Immature natural killer cell (primary cell): ENCODE results near the gene BLMH. TPM values are rescaled to one million over a fixed set of nuclear protein-coding genes. Genes with fewer than 3 reads are reported as not detected.

Experiments used
- DNase-seq, 3 donors: peaks; one replicate each; pipeline ENCODE4 v3.0.0; 2022; ENCODE audit warnings: mixed read lengths in 1 of 3
- H3K27ac Mint-ChIP-seq, 6 donors: one replicate each; pipeline ENCODE4 v1.8.0; 2020; ENCODE audit warnings: mixed read lengths in 6 of 6, mild to moderate bottlenecking in 5 of 6, inconsistent platforms in 4 of 6, moderate library complexity in 3 of 6
- H3K27me3 Mint-ChIP-seq, 3 donors: one replicate each; pipeline ENCODE4 v1.8.0; 2020 to 2021; ENCODE audit warnings: low read depth in 3 of 3, mild to moderate bottlenecking in 3 of 3, mixed read lengths in 3 of 3, moderate library complexity in 3 of 3, inconsistent platforms in 1 of 3
- H3K36me3 Mint-ChIP-seq, 3 donors: one replicate each; pipeline ENCODE4 v1.8.0; 2020; ENCODE audit warnings: mixed read lengths in 3 of 3, inconsistent platforms in 2 of 3, mild to moderate bottlenecking in 2 of 3
- H3K4me1 Mint-ChIP-seq, 2 donors: one replicate each; pipeline ENCODE4 v1.8.0; 2020; ENCODE audit warnings: inconsistent platforms in 2 of 2, mild to moderate bottlenecking in 2 of 2, mixed read lengths in 2 of 2, moderate library complexity in 1 of 2
- H3K4me3 Mint-ChIP-seq, 5 donors: one replicate each; pipeline ENCODE4 v1.8.0; 2020; ENCODE audit warnings: mild to moderate bottlenecking in 5 of 5, mixed read lengths in 5 of 5, inconsistent platforms in 3 of 5, moderate library complexity in 3 of 5
- H3K9me3 Mint-ChIP-seq, 6 donors: one replicate each; pipeline ENCODE4 v1.8.0; 2020; ENCODE audit warnings: mild to moderate bottlenecking in 6 of 6, mixed read lengths in 6 of 6, inconsistent platforms in 4 of 6, moderate library complexity in 3 of 6
- polyA plus RNA-seq, 3 donors: library from polyadenylated mRNA; unstranded; fragments of 300-500 nt; fragmentation: Illumina TruSeq; gene quantifications; one replicate each; pipeline ENCODE4 v1.2.3, GENCODE V29; 2021

BLMH gene
- polyA plus RNA-seq, 3 donors from 2014 or later: 17.2 to 31.3 (median 27.5) TPM

DNA sequence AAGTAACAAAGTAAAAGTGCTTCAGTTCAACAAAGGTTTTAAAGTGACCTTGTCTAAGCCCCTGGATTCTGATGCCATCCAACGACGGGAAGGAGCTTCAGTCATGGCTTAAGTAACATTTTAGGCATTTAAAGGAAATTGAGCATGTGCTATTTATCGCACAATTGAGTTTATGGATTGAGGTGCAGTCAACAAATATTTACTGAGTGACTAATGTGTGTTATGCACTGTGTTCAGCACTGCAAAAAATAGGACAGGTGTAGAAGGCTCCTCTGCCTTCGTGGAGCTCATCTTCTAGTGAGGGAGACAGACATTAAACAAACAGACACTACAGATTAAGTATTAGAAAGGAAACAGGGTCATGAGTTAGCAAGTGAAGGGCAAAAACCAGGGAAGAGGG lies 29.6 kb upstream of the BLMH start:
- no peak for DNase-seq

GRCh38 chr17:30318155-30318554 lies 26.4 kb upstream of the BLMH start:
- H3K4me3 Mint-ChIP-seq: no peak overlapping the region
- no peak overlapping the region for H3K27ac Mint-ChIP-seq
- peaks cover 1 to 3% of the 10 kb centered on the region in 2 donors for H3K4me1 Mint-ChIP-seq
- H3K36me3 Mint-ChIP-seq: no peaks in the 10 kb centered on the region
- H3K9me3 Mint-ChIP-seq: no peaks in the 10 kb centered on the region
- DNase-seq: no peak
- H3K27me3 Mint-ChIP-seq: peaks cover 0 to 2% (median 0%) of the 10 kb centered on the region in 3 donors

More for the DNA sequence above, 29.6 kb upstream of the BLMH start:
- peaks cover 10 to 15% of the 10 kb centered on the region in 2 donors for H3K4me1 Mint-ChIP-seq
- no peaks in the 10 kb centered on the region for H3K36me3 Mint-ChIP-seq
- H3K27ac Mint-ChIP-seq: no peak overlapping the region
- no peaks in the 10 kb centered on the region for H3K9me3 Mint-ChIP-seq
- H3K4me3 Mint-ChIP-seq: no peak overlapping the region
- H3K27me3 Mint-ChIP-seq: no peaks in the 10 kb centered on the region

DNA sequence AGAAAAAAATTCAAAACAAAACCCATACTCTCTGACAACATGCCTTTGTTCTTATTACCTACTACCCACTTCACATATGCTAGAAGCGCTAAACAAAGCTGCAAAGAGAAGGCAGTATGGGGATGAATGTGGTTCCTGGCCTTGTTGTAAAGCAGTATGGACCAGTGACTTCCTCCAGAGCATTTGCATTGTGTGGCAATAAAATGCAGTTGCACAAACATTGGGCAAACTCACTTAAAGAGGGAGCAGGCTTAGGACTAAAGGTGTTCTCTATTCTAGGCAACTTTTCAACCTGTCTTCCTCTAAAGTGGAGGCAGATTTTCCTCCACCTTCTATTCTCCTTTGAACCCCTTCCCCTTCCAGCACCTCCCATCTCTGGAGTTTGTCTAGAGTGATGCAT lies 25.0 kb upstream of the BLMH start:
- H3K4me1 Mint-ChIP-seq: no peaks in the 10 kb centered on the region
- no peak overlapping the region for H3K4me3 Mint-ChIP-seq
- H3K36me3 Mint-ChIP-seq: no peaks in the 10 kb centered on the region
- DNase-seq: no peak
- H3K27ac Mint-ChIP-seq: no peak overlapping the region
- peaks cover 0 to 2% (median 2%) of the 10 kb centered on the region in 3 donors for H3K27me3 Mint-ChIP-seq
- no peaks in the 10 kb centered on the region for H3K9me3 Mint-ChIP-seq

GRCh38 chr17:30315106-30315505 lies 23.4 kb upstream of the BLMH start:
- Mint-ChIP-seq H3K9me3 (no peaks in the 10 kb centered on the region), H3K27me3 (peaks cover 0 to 2% (median 2%) of the 10 kb centered on the region in 3 donors)

DNA sequence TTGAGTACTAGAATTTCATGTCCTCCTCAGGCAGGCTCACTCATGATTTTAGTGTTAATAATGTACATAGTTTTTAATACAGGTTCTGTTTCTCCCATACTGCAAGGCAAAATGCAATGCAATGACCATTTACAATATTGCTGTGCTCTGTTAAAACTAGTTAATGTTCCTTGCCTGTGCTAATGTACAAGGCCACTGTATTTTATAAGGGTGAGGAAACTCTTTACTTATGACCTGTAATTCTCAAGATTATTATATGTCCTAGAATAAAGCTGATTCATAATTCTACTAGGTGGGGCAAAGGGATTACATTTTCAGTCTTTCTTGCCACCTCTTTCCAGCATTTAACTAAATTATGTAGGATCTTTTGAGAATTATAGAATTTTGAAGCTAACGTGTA lies 22.7 kb upstream of the BLMH start:
- H3K9me3 Mint-ChIP-seq: no peaks in the 10 kb centered on the region
- H3K36me3 Mint-ChIP-seq: no peaks in the 10 kb centered on the region
- DNase-seq: no peak
- H3K27me3 Mint-ChIP-seq: peaks cover 0 to 2% (median 2%) of the 10 kb centered on the region in 3 donors
- no peak overlapping the region for H3K4me3 Mint-ChIP-seq
- H3K27ac Mint-ChIP-seq: no peak overlapping the region
- no peaks in the 10 kb centered on the region for H3K4me1 Mint-ChIP-seq

More at GRCh38 chr17:30315106-30315505, 23.4 kb upstream of the BLMH start:
- H3K4me1 Mint-ChIP-seq: no peaks in the 10 kb centered on the region
- no peaks in the 10 kb centered on the region for H3K36me3 Mint-ChIP-seq
- DNase-seq: no peak
- H3K27ac Mint-ChIP-seq: no peak overlapping the region
- no peak overlapping the region for H3K4me3 Mint-ChIP-seq

- Mint-ChIP-seq H3K27ac (no peak overlapping the region), H3K9me3 (no peaks in the 10 kb centered on the region), H3K4me3 (no peak overlapping the region), H3K27me3 (peaks cover 1 to 2% (median 2%) of the 10 kb centered on the region in 3 donors), H3K36me3 (no peaks in the 10 kb centered on the region), H3K4me1 (no peaks in the 10 kb centered on the region)
- no peak for DNase-seq
These were observed 20.5 kb upstream of the BLMH start for GRCh38 chr17:30312226-30312625.

DNA sequence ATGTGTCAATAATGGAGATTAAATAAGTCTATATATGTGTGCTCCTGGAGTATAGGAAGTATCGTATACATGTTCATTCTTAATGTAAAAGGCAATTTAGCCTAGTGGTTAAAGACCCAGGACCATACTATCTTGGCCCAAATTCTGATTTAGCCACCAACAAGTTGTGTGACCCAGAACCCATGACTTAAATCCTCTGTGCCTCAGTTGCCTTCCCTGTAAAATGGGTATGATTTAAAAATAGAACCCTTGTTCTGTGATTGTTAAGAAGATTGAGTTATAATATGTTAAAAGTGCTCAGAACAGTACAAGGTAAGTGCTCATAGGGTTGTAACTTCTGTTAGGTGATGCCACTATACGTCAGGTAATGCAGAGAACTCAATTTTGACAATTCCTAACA lies 18.8 kb upstream of the BLMH start:
- no peak overlapping the region for H3K4me3 Mint-ChIP-seq
- DNase-seq: no peak
- H3K9me3 Mint-ChIP-seq: no peaks in the 10 kb centered on the region
- no peaks in the 10 kb centered on the region for H3K4me1 Mint-ChIP-seq
- H3K27me3 Mint-ChIP-seq: peaks cover 1 to 2% (median 2%) of the 10 kb centered on the region in 3 donors
- no peak overlapping the region for H3K27ac Mint-ChIP-seq
- no peaks in the 10 kb centered on the region for H3K36me3 Mint-ChIP-seq

DNA sequence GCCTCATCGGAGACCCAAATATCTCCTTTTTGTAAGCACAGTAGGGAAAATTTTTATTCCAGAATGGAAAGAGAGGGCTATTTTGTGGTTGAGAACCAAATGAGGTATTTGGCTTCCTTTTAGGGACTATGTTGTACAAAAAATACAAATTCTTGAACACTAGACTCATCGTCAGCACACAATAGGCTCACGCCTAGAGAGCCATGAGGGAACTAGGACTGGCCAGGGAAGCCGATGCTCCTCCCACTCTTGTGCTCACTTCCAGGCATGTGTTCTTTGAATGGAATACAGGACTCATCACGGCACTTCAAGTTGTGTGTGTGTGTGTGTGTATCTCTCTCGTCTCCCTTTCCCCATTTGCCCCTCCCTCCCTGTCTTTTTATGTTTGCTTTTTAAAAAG lies 17.8 kb upstream of the BLMH start:
- Mint-ChIP-seq H3K9me3 (no peaks in the 10 kb centered on the region), H3K4me3 (no peak overlapping the region), H3K27me3 (peaks cover 1 to 2% (median 2%) of the 10 kb centered on the region in 3 donors), H3K36me3 (no peaks in the 10 kb centered on the region), H3K27ac (no peak overlapping the region), H3K4me1 (no peaks in the 10 kb centered on the region)
- no peak for DNase-seq

- Mint-ChIP-seq H3K4me3 (no peak overlapping the region), H3K36me3 (no peaks in the 10 kb centered on the region), H3K9me3 (no peaks in the 10 kb centered on the region), H3K4me1 (no peaks in the 10 kb centered on the region), H3K27me3 (peaks cover 0 to 2% (median 1%) of the 10 kb centered on the region in 3 donors), H3K27ac (no peak overlapping the region)
- DNase-seq: no peak
These were observed 16.7 kb upstream of the BLMH start for GRCh38 chr17:30308406-30308805.

DNA sequence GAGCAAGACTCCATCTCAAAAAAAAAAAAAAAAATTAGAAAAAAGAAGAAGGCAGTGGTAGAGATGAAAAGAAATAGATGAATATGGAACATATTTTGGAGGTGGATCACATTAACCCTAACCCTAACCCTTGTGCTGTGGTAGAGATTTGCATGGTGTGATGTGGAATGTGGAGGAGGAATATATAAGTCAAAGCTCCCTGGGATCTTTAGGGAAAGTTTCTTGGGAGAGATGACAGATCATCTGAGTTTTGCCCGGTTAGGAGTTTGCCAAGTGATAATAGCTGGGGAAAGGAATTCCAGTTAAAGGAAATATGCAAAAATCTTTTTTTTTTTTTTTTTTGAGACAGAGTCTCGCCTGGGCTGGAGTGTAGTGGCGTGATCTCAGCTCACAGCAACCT lies 13.0 kb upstream of the BLMH start:
- no peak overlapping the region for H3K27ac Mint-ChIP-seq

DNA sequence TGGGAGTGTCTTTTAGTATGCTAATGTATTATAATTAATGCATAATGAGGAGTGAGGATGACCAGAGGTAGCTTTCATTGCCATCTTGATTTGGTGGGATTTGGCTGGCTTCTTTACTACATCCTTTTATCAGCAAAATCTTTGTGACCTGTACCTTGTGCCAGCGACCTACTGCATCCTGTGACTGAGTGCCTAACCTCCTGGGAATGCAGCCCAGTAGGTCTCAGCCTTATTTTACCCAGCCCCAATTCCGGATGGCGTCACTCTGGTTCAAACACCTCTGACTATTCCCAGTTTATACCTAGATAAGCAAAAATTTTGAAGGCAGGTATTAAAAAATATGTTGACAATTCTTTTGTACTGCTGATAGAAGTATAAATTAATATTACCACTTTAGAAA lies 10.5 kb upstream of the BLMH start:
- Mint-ChIP-seq H3K36me3 (no peaks in the 10 kb centered on the region), H3K27ac (no peak overlapping the region), H3K4me1 (no peaks in the 10 kb centered on the region), H3K9me3 (no peaks in the 10 kb centered on the region), H3K4me3 (no peak overlapping the region), H3K27me3 (peaks cover 0 to 5% (median 0%) of the 10 kb centered on the region in 3 donors)
- no peak for DNase-seq

More for the DNA sequence above, 13.0 kb upstream of the BLMH start:
- no peaks in the 10 kb centered on the region for H3K36me3 Mint-ChIP-seq
- no peak overlapping the region for H3K4me3 Mint-ChIP-seq
- no peak for DNase-seq
- H3K27me3 Mint-ChIP-seq: peaks cover 0 to 3% (median 0%) of the 10 kb centered on the region in 3 donors
- no peaks in the 10 kb centered on the region for H3K9me3 Mint-ChIP-seq
- no peaks in the 10 kb centered on the region for H3K4me1 Mint-ChIP-seq

DNA sequence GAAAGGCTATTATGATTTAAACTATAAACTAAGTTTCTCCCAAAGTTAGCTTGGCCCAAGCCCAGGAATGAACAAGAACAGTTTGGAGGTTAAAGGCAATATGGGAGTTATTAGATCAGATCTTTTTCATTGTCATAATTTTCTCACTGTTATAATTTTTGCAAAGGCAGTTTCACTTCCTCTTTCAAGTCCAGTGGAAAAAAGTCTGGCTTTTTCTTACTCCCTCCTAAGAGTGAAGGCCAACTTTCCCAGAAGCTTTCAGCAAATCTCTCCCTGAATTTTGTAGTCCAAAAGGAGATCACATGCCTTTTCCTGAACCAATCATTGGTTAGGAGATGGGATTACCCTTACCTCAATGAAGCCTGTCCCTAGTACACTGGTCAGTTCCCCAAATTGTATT lies 9.1 kb upstream of the BLMH start:
- Mint-ChIP-seq H3K36me3 (no peaks in the 10 kb centered on the region), H3K27me3 (peaks cover 0 to 5% (median 2%) of the 10 kb centered on the region in 3 donors), H3K4me1 (no peaks in the 10 kb centered on the region), H3K9me3 (no peaks in the 10 kb centered on the region), H3K27ac (no peak overlapping the region), H3K4me3 (no peak overlapping the region)
- DNase-seq: no peak

DNA sequence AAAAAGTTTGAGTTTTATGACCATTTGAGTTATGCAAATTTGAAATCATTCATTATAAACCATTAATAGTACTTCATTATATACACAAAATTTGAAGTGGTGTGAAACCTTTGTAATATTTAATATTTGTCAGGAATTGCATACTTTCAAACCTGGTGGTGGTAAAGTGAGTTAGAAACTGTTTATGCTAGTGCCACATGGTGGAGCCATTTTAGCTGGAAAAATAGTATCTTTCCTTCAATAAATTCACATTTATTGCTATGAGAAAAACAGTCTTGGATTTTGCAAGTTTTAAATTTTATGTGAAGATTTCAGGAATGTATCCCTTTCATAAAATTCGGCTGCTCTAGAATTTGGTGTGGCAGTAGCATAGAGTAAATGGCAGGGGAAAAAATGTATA lies 7.3 kb upstream of the BLMH start:
- Mint-ChIP-seq H3K27me3 (peaks cover 0 to 5% (median 2%) of the 10 kb centered on the region in 3 donors), H3K4me3 (no peak overlapping the region), H3K27ac (no peak overlapping the region), H3K4me1 (no peaks in the 10 kb centered on the region), H3K36me3 (no peaks in the 10 kb centered on the region), H3K9me3 (no peaks in the 10 kb centered on the region)
- DNase-seq: no peak

DNA sequence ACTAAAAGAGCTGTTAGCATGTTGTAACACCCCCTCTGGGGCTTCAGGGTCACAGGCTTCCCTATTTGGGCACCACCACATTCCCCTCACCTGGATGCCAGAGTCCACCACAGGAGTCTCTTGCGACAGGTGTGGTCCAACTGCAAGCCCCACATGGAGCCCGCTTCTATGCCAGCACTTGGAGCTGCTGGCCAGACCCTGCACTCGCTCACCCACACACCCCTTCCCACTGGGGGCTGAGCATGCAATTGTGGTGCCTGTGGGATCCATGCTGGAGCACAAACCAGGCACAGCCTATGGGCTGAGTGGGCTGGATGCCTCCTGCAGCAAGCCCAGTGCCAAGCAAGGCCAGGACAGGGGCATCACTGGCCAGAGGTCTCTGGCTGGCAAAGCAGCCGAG lies 6.0 kb upstream of the BLMH start:
- no peak for DNase-seq
- Mint-ChIP-seq H3K9me3 (no peaks in the 10 kb centered on the region), H3K36me3 (no peaks in the 10 kb centered on the region)

DNA sequence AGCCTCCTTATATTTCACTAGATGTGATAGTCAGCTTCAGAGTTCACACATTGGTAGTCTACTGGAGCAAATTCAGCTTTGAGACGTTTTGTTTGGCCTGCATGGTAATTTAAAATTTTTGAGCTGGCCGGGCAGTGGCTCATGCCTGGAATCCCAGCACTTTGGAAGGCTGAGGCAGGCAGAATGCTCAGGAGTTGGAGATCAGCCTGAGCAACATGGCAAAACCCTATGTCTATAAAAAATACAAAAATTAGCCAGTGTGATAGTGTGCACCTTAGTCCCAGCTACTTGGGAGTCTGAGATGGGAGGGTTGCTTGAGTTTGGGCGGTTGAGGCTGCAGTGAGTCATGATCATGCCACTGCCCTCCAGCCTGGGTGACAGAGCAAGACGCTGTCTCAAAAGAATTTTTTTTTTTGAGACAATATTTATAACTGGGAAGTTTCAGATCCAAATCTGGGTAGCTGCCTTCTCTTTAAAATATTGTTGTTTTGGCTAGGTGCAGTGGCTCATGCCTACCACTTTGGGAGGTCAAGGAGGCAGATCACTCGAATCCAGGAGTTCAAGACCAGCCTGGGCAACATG lies 4.8 kb upstream of the BLMH start:
- DNase-seq: no peak
- H3K4me1 Mint-ChIP-seq: no peaks in the 10 kb centered on the region
- H3K27me3 Mint-ChIP-seq: peaks cover 0 to 7% (median 3%) of the 10 kb centered on the region in 3 donors
- H3K36me3 Mint-ChIP-seq: no peaks in the 10 kb centered on the region
- no peaks in the 10 kb centered on the region for H3K9me3 Mint-ChIP-seq
- H3K4me3 Mint-ChIP-seq: no peak overlapping the region
- no peak overlapping the region for H3K27ac Mint-ChIP-seq

More for the DNA sequence above, 6.0 kb upstream of the BLMH start:
- H3K27me3 Mint-ChIP-seq: peaks cover 0 to 5% (median 3%) of the 10 kb centered on the region in 3 donors
- H3K4me3 Mint-ChIP-seq: no peak overlapping the region
- H3K4me1 Mint-ChIP-seq: no peaks in the 10 kb centered on the region
- no peak overlapping the region for H3K27ac Mint-ChIP-seq
